Osteoblast (primary cell): ENCODE results near the gene ATP11A. TPM values are rescaled to one million over a fixed set of nuclear protein-coding genes. Genes with fewer than 3 reads are reported as not detected.
A peak's percentile ranks its signal among the peaks of the same experiment; 100 is the strongest.

Experiments
- DNase-seq: peaks from one replicate; pipeline ENCODE4 v3.0.0; 2011; ENCODE audit warnings: low spot score, mixed read lengths; ENCODE audit not compliant: insufficient read length; ENCODE audit errors: missing footprints
- H2AFZ ChIP-seq: 2 replicates; pipeline ENCODE4 v1.6.0; 2011; ENCODE audit warnings: mild to moderate bottlenecking, low read length
- H3K27ac ChIP-seq: 2 replicates; pipeline ENCODE4 v1.5.1; 2011; ENCODE audit warnings: mild to moderate bottlenecking, low read depth, low read length, moderate library complexity
- H3K27me3 ChIP-seq: 2 replicates; pipeline ENCODE4 v1.6.0; 2012; ENCODE audit warnings: mild to moderate bottlenecking, control low read depth, inconsistent platforms, low read length, moderate library complexity; ENCODE audit not compliant: insufficient read depth
- H3K36me3 ChIP-seq: 2 replicates; pipeline ENCODE4 v1.5.1; 2011; ENCODE audit warnings: mild to moderate bottlenecking, low read length, control low read depth, moderate library complexity; ENCODE audit not compliant: insufficient read depth
- H3K4me1 ChIP-seq: 2 replicates; pipeline ENCODE4 v1.5.1; 2011; ENCODE audit warnings: mild to moderate bottlenecking, low read length, control low read depth, moderate library complexity; ENCODE audit not compliant: insufficient read depth
- H3K4me2 ChIP-seq: 2 replicates; pipeline ENCODE4 v1.6.0; 2011; ENCODE audit warnings: mild to moderate bottlenecking, low read length; ENCODE audit not compliant: insufficient read depth
- H3K4me3 ChIP-seq: fragments of 200-600 bp; sonication (generic); 3 replicates; pipeline ENCODE4 v1.5.1; 2012; ENCODE audit warnings: mild to moderate bottlenecking, low read length, inconsistent platforms; ENCODE audit not compliant: insufficient read depth
- H3K79me2 ChIP-seq: 2 replicates; pipeline ENCODE4 v1.6.0; 2012; ENCODE audit warnings: mild to moderate bottlenecking, low read length, control low read depth, inconsistent platforms; ENCODE audit not compliant: insufficient read depth
- H3K9me3 ChIP-seq: 2 replicates; pipeline ENCODE4 v1.5.1; 2011; ENCODE audit warnings: low read depth, low read length, control low read depth
- H4K20me1 ChIP-seq: 2 replicates; pipeline ENCODE4 v1.6.0; 2012; ENCODE audit warnings: mild to moderate bottlenecking, low read length, control low read depth; ENCODE audit not compliant: insufficient read depth
- total RNA-seq: library from RNA; depleted of rRNA; stranded (reverse); fragments of >200 nt; gene quantifications from 2 replicates; pipeline ENCODE4 v1.2.3, GENCODE V29; 2012
- TF ChIP-seq, protein P1 (sequence below): IDR thresholded peaks from 2 replicates; pipeline ENCODE4 v1.5.1; 2011; ENCODE audit warnings: mild to moderate bottlenecking, low read depth, low read length, moderate library complexity; ENCODE audit errors: extremely low read depth

Gene ATP11A
- total RNA-seq, 1 donor, result 7.6 TPM

GRCh38 chr13:112793545-112794445 is 104.0 kb downstream of the ATP11A start:
- Histone ChIP-seq H3K4me3 (no peak overlapping the region), H3K36me3 (no peaks in the 10 kb centered on the region), H3K4me1 (peaks cover 3% of the 10 kb centered on the region), H3K9me3 (no peaks in the 10 kb centered on the region), H3K4me2 (no peak overlapping the region), H3K79me2 (no peaks in the 10 kb centered on the region), H3K27ac (no peak overlapping the region), H3K27me3 (no peaks in the 10 kb centered on the region), H2AFZ (no peak overlapping the region), H4K20me1 (no peaks in the 10 kb centered on the region)
- peak; percentile 56 for DNase-seq
- TF ChIP-seq, protein P1, sequence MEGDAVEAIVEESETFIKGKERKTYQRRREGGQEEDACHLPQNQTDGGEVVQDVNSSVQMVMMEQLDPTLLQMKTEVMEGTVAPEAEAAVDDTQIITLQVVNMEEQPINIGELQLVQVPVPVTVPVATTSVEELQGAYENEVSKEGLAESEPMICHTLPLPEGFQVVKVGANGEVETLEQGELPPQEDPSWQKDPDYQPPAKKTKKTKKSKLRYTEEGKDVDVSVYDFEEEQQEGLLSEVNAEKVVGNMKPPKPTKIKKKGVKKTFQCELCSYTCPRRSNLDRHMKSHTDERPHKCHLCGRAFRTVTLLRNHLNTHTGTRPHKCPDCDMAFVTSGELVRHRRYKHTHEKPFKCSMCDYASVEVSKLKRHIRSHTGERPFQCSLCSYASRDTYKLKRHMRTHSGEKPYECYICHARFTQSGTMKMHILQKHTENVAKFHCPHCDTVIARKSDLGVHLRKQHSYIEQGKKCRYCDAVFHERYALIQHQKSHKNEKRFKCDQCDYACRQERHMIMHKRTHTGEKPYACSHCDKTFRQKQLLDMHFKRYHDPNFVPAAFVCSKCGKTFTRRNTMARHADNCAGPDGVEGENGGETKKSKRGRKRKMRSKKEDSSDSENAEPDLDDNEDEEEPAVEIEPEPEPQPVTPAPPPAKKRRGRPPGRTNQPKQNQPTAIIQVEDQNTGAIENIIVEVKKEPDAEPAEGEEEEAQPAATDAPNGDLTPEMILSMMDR, result no peak

- no peaks in the 10 kb centered on the region for H3K9me3 ChIP-seq
These were observed 105.4 kb downstream of the ATP11A start for GRCh38 chr13:112795277-112795676.

DNA sequence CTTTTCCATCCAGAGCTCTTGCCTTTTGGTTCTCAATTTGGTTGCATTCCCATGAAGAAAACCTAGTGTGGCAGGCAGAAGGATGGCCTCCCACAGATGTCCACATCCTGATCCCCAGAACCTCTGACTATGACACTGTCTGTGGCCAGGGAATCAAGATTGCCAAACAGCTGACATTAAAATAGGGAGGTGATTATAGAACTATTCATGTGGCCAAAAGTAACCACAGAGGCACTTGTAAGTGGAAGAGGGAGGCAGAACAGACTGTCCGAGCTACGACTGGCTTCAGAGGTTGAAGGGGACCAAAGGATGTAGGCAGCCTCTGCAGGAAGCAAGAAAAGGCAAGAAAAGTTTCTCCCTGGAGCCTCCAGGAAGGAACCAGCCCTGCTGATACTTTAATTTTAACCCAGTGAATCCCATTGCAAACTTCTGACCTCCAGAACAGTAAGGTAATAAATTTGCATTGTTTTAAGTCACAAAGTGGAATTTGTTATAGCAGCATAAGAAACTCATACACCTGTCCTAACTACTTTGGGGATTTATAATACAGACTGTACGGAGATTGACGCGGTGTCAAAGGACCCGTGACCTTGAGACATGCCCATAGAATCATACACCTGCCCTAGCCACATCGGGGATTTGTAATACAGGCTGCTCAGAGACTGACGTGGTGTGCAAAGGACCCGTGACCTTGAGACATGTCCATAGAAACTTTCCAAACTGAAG is 106.5 kb downstream of the ATP11A start:
- DNase-seq, result peak; percentile 1
- TF ChIP-seq, protein P1, result no peak
- no peak overlapping the region for H2AFZ ChIP-seq
- no peaks in the 10 kb centered on the region for H3K27me3 ChIP-seq
- no peaks in the 10 kb centered on the region for H3K4me1 ChIP-seq
- H3K79me2 ChIP-seq, result no peaks in the 10 kb centered on the region
- H3K27ac ChIP-seq, result no peak overlapping the region
- no peaks in the 10 kb centered on the region for H3K36me3 ChIP-seq
- H4K20me1 ChIP-seq, result no peaks in the 10 kb centered on the region
- no peaks in the 10 kb centered on the region for H3K9me3 ChIP-seq
- H3K4me2 ChIP-seq, result no peak overlapping the region
- H3K4me3 ChIP-seq, result no peak overlapping the region

More at GRCh38 chr13:112795277-112795676, 105.4 kb downstream of the ATP11A start:
- Histone ChIP-seq H3K27me3 (no peaks in the 10 kb centered on the region), H4K20me1 (no peaks in the 10 kb centered on the region), H3K27ac (no peak overlapping the region), H3K4me1 (peaks cover 3% of the 10 kb centered on the region), H3K4me2 (no peak overlapping the region), H2AFZ (no peak overlapping the region), H3K79me2 (no peaks in the 10 kb centered on the region), H3K4me3 (no peak overlapping the region), H3K36me3 (no peaks in the 10 kb centered on the region)
- no peak for DNase-seq
- TF ChIP-seq, protein P1, result no peak

DNA sequence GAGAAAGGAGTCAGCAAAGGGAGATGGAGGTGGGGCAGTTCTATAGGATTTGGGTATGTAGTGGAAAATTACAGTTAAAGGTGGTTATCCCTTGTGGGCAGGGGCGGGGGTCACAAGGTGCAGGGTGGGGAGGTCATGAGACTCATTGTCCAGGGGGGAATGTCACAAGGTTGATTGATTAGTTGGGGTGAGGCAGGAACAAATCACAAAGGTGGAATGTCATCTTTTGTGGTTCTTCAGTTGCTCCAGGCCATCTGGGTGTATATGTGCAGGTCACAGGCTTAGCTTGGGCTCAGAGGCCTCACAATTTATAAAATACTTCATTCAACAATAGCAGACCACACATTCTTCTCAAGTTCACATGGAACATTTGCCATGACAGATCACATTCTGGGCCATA is 109.6 kb downstream of the ATP11A start:
- H3K36me3 ChIP-seq, result no peaks in the 10 kb centered on the region
- DNase-seq, result no peak
- no peak overlapping the region for H3K4me3 ChIP-seq
- TF ChIP-seq, protein P1, result no peak
- no peak overlapping the region for H3K4me2 ChIP-seq
- no peaks in the 10 kb centered on the region for H4K20me1 ChIP-seq
- H3K4me1 ChIP-seq, result no peaks in the 10 kb centered on the region
- no peaks in the 10 kb centered on the region for H3K27me3 ChIP-seq
- no peaks in the 10 kb centered on the region for H3K79me2 ChIP-seq
- no peak overlapping the region for H2AFZ ChIP-seq
- no peak overlapping the region for H3K27ac ChIP-seq
- H3K9me3 ChIP-seq, result no peaks in the 10 kb centered on the region
